SK-N-SH (cell line): ENCODE results near the gene BARD1. TPM values are rescaled to one million over a fixed set of nuclear protein-coding genes. Genes with fewer than 3 reads are reported as not detected.

Experiments
- CTCF ChIA-PET: fragments of 300-600, 350-600 bp; formaldehyde crosslinking; extraction: SDS; loops from one replicate; lab custom pipeline; 2021; lab: Yijun Ruan, JAX
- POLR2A ChIA-PET: fragments of 350-600 bp; sonication (Branson Sonifier 250); formaldehyde crosslinking; extraction: SDS; loops from one replicate; lab custom pipeline; 2020; ENCODE audit warnings: antibody characterized with exemption, inconsistent platforms; lab: Yijun Ruan, JAX
- DNase-seq: peaks from one replicate; pipeline ENCODE4 v3.0.0; 2012
- H2AFZ ChIP-seq: fragments of 200-600 bp; sonication (generic); 2 replicates; pipeline ENCODE4 v1.8.1; 2016; ENCODE audit warnings: antibody characterized with exemption, mild to moderate bottlenecking, low read depth
- H3F3A ChIP-seq: fragments of 200-600 bp; sonication (generic); replicated peaks from 2 replicates; pipeline ENCODE3; 2016; ENCODE audit warnings: antibody characterized with exemption, mild to moderate bottlenecking; ENCODE audit not compliant: insufficient read depth
- H3K27ac ChIP-seq, 2 experiments: fragments of 200-500 bp in 1 of 2; fragments of 200-600 bp in 1 of 2; sonication (Bioruptor generic) in 1 of 2; sonication (generic), shearing (Covaris generic) in 1 of 2; 2 replicates each; pipeline versions ENCODE4 v1.5.1 to v1.6.1; 2014 to 2016; ENCODE audit warnings: low read depth in 2 of 2, inconsistent platforms in 1 of 2, low read length in 1 of 2, mild to moderate bottlenecking in 1 of 2, mixed read lengths in 1 of 2
- H3K27me3 ChIP-seq: fragments of 200-600 bp; sonication (generic), shearing (Covaris generic); 2 replicates; pipeline ENCODE4 v1.6.1; 2016; ENCODE audit warnings: mixed run types; ENCODE audit not compliant: insufficient read depth
- H3K36me3 ChIP-seq, 2 experiments: fragments of 200-500 bp in 1 of 2; fragments of 200-600 bp in 1 of 2; sonication (Bioruptor generic) in 1 of 2; sonication (generic) in 1 of 2; replicated peaks in 1 of 2; 2 replicates each; pipeline versions ENCODE3 to v1.5.1; 2014 to 2016; ENCODE audit warnings: low read length in 1 of 2, mild to moderate bottlenecking in 1 of 2; ENCODE audit not compliant: insufficient read depth in 2 of 2, control insufficient read depth in 1 of 2
- H3K4me1 ChIP-seq, 2 experiments: fragments of 200-500 bp in 1 of 2; fragments of 200-600 bp in 1 of 2; sonication (Bioruptor generic) in 1 of 2; sonication (generic), shearing (Covaris generic) in 1 of 2; 2 replicates each; pipeline versions ENCODE4 v1.5.1 to v1.6.1; 2014 to 2016; ENCODE audit warnings: low read depth in 1 of 2, low read length in 1 of 2, mixed run types in 1 of 2; ENCODE audit not compliant: insufficient read depth in 2 of 2, control insufficient read depth in 1 of 2
- H3K4me2 ChIP-seq: fragments of 200-600 bp; sonication (generic), shearing (Covaris generic); 2 replicates; pipeline ENCODE4 v1.6.1; 2017; ENCODE audit warnings: mixed run types
- H3K4me3 ChIP-seq, 2 experiments: fragments of 200-500 bp in 1 of 2; fragments of 200-600 bp in 1 of 2; sonication (Bioruptor generic) in 1 of 2; sonication (generic), shearing (Covaris generic) in 1 of 2; 2 replicates each; pipeline versions ENCODE4 v1.5.1 to v1.8.1; 2014 to 2016; ENCODE audit warnings: low read depth in 2 of 2, inconsistent platforms in 1 of 2, low read length in 1 of 2, mild to moderate bottlenecking in 1 of 2, mixed read lengths in 1 of 2, moderate library complexity in 1 of 2
- H3K79me2 ChIP-seq: fragments of 200-600 bp; sonication (generic); 2 replicates; pipeline ENCODE4 v1.8.1; 2017; ENCODE audit warnings: mild to moderate bottlenecking; ENCODE audit not compliant: insufficient read depth
- H3K9ac ChIP-seq: fragments of 200-600 bp; sonication (generic); 2 replicates; pipeline ENCODE4 v1.6.1; 2017; ENCODE audit warnings: mixed run types
- H3K9me2 ChIP-seq: fragments of 200-600 bp; sonication (generic); 2 replicates; pipeline ENCODE4 v1.6.1; 2017; ENCODE audit warnings: mixed run types
- H3K9me3 ChIP-seq: fragments of 200-600 bp; sonication (generic); 2 replicates; pipeline ENCODE4 v1.6.1; 2017; ENCODE audit warnings: mixed run types, mild to moderate bottlenecking, moderate library complexity
- H4K20me1 ChIP-seq: fragments of 200-600 bp; sonication (generic); 2 replicates; pipeline ENCODE4 v1.6.1; 2017; ENCODE audit warnings: mild to moderate bottlenecking, mixed run types; ENCODE audit not compliant: insufficient read depth
- ELF1 ChIP-seq: IDR thresholded peaks from 2 replicates; pipeline ENCODE4 v1.4.0; 2012
- EZH2phosphoT487 ChIP-seq: fragments of 200-600 bp; sonication (generic); IDR thresholded peaks from 2 replicates; pipeline ENCODE4 v1.6.1; 2017; ENCODE audit warnings: low read depth, mixed run types, mild to moderate bottlenecking, antibody characterized with exemption, moderate library complexity, borderline replicate concordance
- MEF2A ChIP-seq: IDR thresholded peaks from 2 replicates; pipeline ENCODE4 v1.4.0; 2012; ENCODE audit warnings: low read depth, borderline replicate concordance
- RCOR1 ChIP-seq: fragments of 150-350 bp; IDR thresholded peaks from 2 replicates; pipeline ENCODE4 v1.6.1; 2017; ENCODE audit warnings: antibody characterized with exemption, low read length
- RFX5 ChIP-seq: IDR thresholded peaks from 2 replicates; pipeline ENCODE4 v1.6.1; 2012; ENCODE audit warnings: mild to moderate bottlenecking, improper control_type of control experiment, low read length
- SIN3A ChIP-seq: IDR thresholded peaks from 2 replicates; pipeline ENCODE4 v1.6.1; 2012; ENCODE audit warnings: low read depth, mild to moderate bottlenecking, low read length, moderate library complexity, borderline replicate concordance
- SMC3 ChIP-seq: IDR thresholded peaks from 2 replicates; pipeline ENCODE4 v1.6.1; 2012; ENCODE audit warnings: low read depth, low read length, improper control_type of control experiment
- TCF12 ChIP-seq: IDR thresholded peaks from 2 replicates; pipeline ENCODE4 v1.4.0; 2012
- YY1 ChIP-seq: IDR thresholded peaks from 2 replicates; pipeline ENCODE4 v1.4.0; 2012; ENCODE audit warnings: low read depth, mild to moderate bottlenecking
- WGBS: methylation state at CpG from one replicate; pipeline ENCODE4 v1.1.6; 2017; ENCODE audit warnings: low lambda C conversion rate; 5-methylcytosine and 5-hydroxymethylcytosine counted together
- polyA plus RNA-seq, 3 experiments: library from polyadenylated mRNA; depleted of rRNA; stranded (reverse); fragments of >200 nt; gene quantifications; 2 replicates each; pipeline ENCODE4 v1.2.3, GENCODE V29; 2012
- small RNA-seq, 7 experiments: library from RNA; depleted of rRNA; stranded (forward); fragments of <200 nt; gene quantifications; one replicate each; pipeline ENCODE3, GENCODE V24; 2012

Gene BARD1
- polyA plus RNA-seq, 1 of the 3 experiments (the other 2 are of a cell fraction), result 2.4 TPM

- Histone ChIP-seq H2AFZ (no peak overlapping the region), H3K79me2 (no peaks in the 10 kb centered on the region), H3K4me1 (no peaks in the 10 kb centered on the region; a peak in 2 of 4 replicates), H3K36me3 (no peaks in the 10 kb centered on the region), H3K4me3 (no peak overlapping the region), H3K27ac (no peak overlapping the region), H3F3A (no peaks in the 10 kb centered on the region), H3K27me3 (no peaks in the 10 kb centered on the region), H3K9me2 (no peaks in the 10 kb centered on the region), H3K9ac (no peak overlapping the region), H3K9me3 (no peaks in the 10 kb centered on the region), H3K4me2 (no peak overlapping the region), H4K20me1 (no peaks in the 10 kb centered on the region)
- TF ChIP-seq MEF2A (no peak), RFX5 (no peak), SIN3A (no peak)
- 88% methylated on average over 1 of the region's 1 CpG for WGBS
- CTCF ChIA-PET, result no interaction called here
- POLR2A ChIA-PET, result no interaction called here
- no peak for DNase-seq
These were observed 129.7 kb downstream of the BARD1 start for GRCh38 chr2:214679736-214680135.

- no peak for TF ChIP-seq TCF12
- TF ChIP-seq RFX5, result no peak
- no peak for TF ChIP-seq ELF1
- TF ChIP-seq RCOR1, result no peak
- no peak for TF ChIP-seq EZH2phosphoT487
- TF ChIP-seq SMC3, result no peak
- no peak for TF ChIP-seq YY1
- no peak for TF ChIP-seq MEF2A
- Histone ChIP-seq H3K9me3 (no peaks in the 10 kb centered on the region), H3K4me2 (no peak overlapping the region), H3K9me2 (no peaks in the 10 kb centered on the region), H2AFZ (no peak overlapping the region), H3K79me2 (no peaks in the 10 kb centered on the region), H3K36me3 (no peaks in the 10 kb centered on the region), H3K4me1 (no peaks in the 10 kb centered on the region; a peak in 1 of 4 replicates), H4K20me1 (no peaks in the 10 kb centered on the region), H3K9ac (no peak overlapping the region), H3K4me3 (no peak overlapping the region), H3F3A (no peaks in the 10 kb centered on the region), H3K27me3 (no peaks in the 10 kb centered on the region), H3K27ac (no peak overlapping the region)
- ChIA-PET CTCF (no interaction called here), POLR2A (no interaction called here)
- no peak for DNase-seq
- 73% methylated on average over 5 of the region's 5 CpGs for WGBS
These were observed 132.9 kb downstream of the BARD1 start for GRCh38 chr2:214676421-214677089.

Small RNA genes within 50 kb of the gene (small RNA-seq; reads per million reads assigned to genes)
- gene SNORA70I, result 0 to 1.4 (median 0) reads per million in 7 experiments
